PC-3 (cell line): ENCODE measurements around the gene ADAM15.

ENCODE experiments used
- EZH2phosphoT487 ChIP-seq: fragments of 300-600 bp; sonication (generic); IDR thresholded peaks from 2 replicates; pipeline ENCODE4 v1.6.1; 2018; ENCODE audit warnings: mild to moderate bottlenecking, antibody characterized with exemption, low read length, borderline replicate concordance
- TF ChIP-seq, protein P1 (sequence below): fragments of 300-600 bp; sonication (generic); conservative IDR thresholded peaks from 2 replicates; pipeline ENCODE4 v1.5.1; 2017; ENCODE audit warnings: antibody characterized with exemption, low read depth, mild to moderate bottlenecking, low read length

DNA sequence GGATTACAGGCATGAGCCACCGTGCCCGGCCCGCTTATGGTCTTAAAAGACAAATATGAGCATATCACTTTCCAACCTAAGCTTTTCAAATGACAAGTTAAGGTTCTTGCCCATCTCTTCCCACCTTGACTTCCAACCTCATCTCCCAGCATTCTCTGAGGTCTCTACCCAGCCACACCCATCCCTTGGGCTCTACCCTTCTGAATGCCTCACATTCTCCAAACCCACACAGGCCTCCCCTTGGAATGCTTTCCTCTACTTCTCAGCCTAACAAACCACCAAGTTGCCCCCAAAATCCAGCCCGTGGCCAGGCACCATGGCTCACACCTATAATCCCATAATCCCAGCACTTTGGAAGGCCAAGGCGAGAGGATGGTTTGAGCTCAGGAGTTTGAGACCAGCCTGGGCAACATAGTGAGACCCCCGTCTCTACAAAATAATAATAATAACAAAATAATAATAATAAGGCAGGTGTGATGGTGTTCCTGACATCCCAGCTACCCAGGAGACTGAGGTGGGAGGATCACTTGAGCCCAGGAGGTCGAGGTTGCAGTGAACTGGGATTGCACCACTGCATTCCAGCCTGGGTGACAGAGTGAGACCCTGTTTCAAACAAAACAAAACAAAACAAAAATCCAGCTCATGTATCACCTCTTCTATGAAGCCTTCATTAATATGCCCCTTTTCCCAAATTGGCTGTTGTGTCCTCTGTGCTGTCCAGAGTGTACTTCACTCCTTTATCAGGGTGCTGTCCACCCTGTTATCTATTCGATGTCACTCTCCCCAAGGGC lies 28.8 kb upstream of the ADAM15 start:
- TF ChIP-seq, protein P1, sequence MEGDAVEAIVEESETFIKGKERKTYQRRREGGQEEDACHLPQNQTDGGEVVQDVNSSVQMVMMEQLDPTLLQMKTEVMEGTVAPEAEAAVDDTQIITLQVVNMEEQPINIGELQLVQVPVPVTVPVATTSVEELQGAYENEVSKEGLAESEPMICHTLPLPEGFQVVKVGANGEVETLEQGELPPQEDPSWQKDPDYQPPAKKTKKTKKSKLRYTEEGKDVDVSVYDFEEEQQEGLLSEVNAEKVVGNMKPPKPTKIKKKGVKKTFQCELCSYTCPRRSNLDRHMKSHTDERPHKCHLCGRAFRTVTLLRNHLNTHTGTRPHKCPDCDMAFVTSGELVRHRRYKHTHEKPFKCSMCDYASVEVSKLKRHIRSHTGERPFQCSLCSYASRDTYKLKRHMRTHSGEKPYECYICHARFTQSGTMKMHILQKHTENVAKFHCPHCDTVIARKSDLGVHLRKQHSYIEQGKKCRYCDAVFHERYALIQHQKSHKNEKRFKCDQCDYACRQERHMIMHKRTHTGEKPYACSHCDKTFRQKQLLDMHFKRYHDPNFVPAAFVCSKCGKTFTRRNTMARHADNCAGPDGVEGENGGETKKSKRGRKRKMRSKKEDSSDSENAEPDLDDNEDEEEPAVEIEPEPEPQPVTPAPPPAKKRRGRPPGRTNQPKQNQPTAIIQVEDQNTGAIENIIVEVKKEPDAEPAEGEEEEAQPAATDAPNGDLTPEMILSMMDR: no peak
- no peak for TF ChIP-seq EZH2phosphoT487
